OCI-LY1 (cell line): ENCODE data around the gene FHIT.

Source experiments
- CTCF ChIP-seq: fragments of 200-600 bp; sonication (generic), shearing (Covaris generic); IDR thresholded peaks from 2 replicates; pipeline ENCODE4 v1.5.1; 2017; ENCODE audit warnings: mild to moderate bottlenecking, antibody characterized with exemption, low read length, moderate library complexity, mixed read lengths
- EZH2 ChIP-seq: fragments of 200-600 bp; sonication (generic), shearing (Covaris generic); IDR thresholded peaks from 2 replicates; pipeline ENCODE4 v1.8.0; 2017; ENCODE audit warnings: borderline replicate concordance, mixed run types, mild to moderate bottlenecking, antibody characterized with exemption, low read length, moderate library complexity, mixed read lengths

GRCh38 chr3:60542995-60543394, 708.3 kb downstream of the FHIT start:
- no peak for TF ChIP-seq CTCF
- no peak for TF ChIP-seq EZH2
